HFF-Myc (cell line): ENCODE data around the gene SLC16A7.

Experiments
- DNase-seq: peaks from one replicate; pipeline ENCODE4 v3.0.0-alpha.2; 2011; ENCODE audit warnings: low read depth; ENCODE audit errors: extremely low read depth
- H3K4me3 ChIP-seq: replicated peaks from 2 replicates; pipeline ENCODE4 v1.5.1; 2011; ENCODE audit warnings: low read depth, mild to moderate bottlenecking, control low read depth, low read length
- CTCF ChIP-seq: IDR thresholded peaks from 2 replicates; pipeline ENCODE4 v1.5.1; 2012; ENCODE audit warnings: mild to moderate bottlenecking, low read depth, low read length, control low read depth; ENCODE audit errors: missing control alignments

Gene SLC16A7

GRCh38 chr12:59768031-59768430, 172.2 kb downstream of the SLC16A7 start:
- no peak overlapping the region for H3K4me3 ChIP-seq
- DNase-seq, result no peak
- TF ChIP-seq CTCF, result no peak

GRCh38 chr12:59780605-59781135, 184.8 kb downstream of the SLC16A7 start:
- no peak overlapping the region for H3K4me3 ChIP-seq
- DNase-seq, result peak; percentile 24
- peak; percentile 34 for TF ChIP-seq CTCF

- no peak for TF ChIP-seq CTCF
- DNase-seq, result no peak
These were observed 191.8 kb downstream of the SLC16A7 start for GRCh38 chr12:59787610-59788009.

GRCh38 chr12:59792647-59793046, 196.8 kb downstream of the SLC16A7 start:
- DNase-seq, result no peak
- TF ChIP-seq CTCF, result no peak
- H3K4me3 ChIP-seq, result no peak overlapping the region

More at GRCh38 chr12:59787610-59788009, 191.8 kb downstream of the SLC16A7 start:
- no peak overlapping the region for H3K4me3 ChIP-seq

- TF ChIP-seq CTCF, result no peak
- H3K4me3 ChIP-seq, result no peak overlapping the region
- no peak for DNase-seq
These were observed 207.9 kb downstream of the SLC16A7 start for GRCh38 chr12:59803735-59804134.

- TF ChIP-seq CTCF, result peak; percentile 70
- H3K4me3 ChIP-seq, result no peak overlapping the region
- DNase-seq, result no peak
These were observed 212.6 kb downstream of the SLC16A7 start for GRCh38 chr12:59808317-59808910.

GRCh38 chr12:59811991-59812390, 216.2 kb downstream of the SLC16A7 start:
- H3K4me3 ChIP-seq, result no peak overlapping the region
- DNase-seq, result no peak
- no peak for TF ChIP-seq CTCF
